ENCODE data around the gene APOB. TPM values are rescaled to one million over a fixed set of nuclear protein-coding genes. Genes with fewer than 3 reads are reported as not detected.

APOB gene
- total and polyA plus RNA-seq, 2 of the 13 experiments (the other 11 are each of a cell fraction or from before 2014, with no cell fraction given) = 1,569 to 2,515 TPM

DNA sequence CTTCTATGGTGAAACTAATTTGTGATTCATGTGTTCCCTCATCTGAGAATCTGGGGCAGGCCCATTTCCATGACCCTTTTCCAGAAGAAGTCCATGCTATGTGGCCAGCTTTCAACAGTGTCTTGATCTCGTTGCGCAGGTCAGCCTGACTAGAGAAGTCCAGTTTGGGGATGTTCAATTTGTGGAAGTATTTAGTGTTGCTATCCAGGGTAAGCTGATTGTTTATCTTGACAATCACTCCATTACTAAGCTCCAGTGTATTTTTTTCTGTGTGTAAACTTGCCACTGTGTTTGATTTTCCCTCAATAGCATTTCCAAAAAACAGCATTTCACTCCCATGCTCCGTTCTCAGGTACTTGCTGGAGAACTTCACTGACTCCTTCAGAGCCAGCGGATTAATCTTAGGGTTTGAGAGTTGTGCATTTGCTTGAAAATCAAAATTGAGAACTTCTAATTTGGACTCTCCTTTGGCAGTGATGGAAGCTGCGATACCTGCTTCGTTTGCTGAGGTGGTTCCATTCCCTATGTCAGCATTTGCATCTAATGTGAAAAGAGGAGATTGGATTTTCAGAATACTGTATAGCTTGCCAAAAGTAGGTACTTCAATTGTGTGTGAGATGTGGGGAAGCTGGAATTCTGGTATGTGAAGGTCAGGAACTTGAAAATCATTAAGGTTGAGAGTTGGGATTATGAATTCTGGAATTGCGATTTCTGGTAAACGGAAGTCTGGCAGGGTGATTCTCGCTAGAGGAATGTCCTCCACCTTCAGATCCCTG is 35.7 kb downstream of the APOB start (continued):
- 0 out of 2 replicates have a peak, but pooled peaks have one; percentile 23 for TF ChIP-seq ZMYM4 (CRISPR knock-in tag; IDR thresholded peaks at IDR 0.05)
- TF ChIP-seq PLRG1 (conservative IDR thresholded peaks at IDR 0.05) = no peak
- TF ChIP-seq NCOR1 (IDR thresholded peaks at IDR 0.05; ENCODE audit: borderline replicate concordance, low read length) = no peak
- TF ChIP-seq, protein P1, sequence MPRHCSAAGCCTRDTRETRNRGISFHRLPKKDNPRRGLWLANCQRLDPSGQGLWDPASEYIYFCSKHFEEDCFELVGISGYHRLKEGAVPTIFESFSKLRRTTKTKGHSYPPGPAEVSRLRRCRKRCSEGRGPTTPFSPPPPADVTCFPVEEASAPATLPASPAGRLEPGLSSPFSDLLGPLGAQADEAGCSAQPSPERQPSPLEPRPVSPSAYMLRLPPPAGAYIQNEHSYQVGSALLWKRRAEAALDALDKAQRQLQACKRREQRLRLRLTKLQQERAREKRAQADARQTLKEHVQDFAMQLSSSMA (CRISPR knock-in tag; IDR thresholded peaks at IDR 0.05) = no peak; the same call in 1 of the 2 replicates
- TF ChIP-seq FOSL1 (CRISPR knock-in tag; IDR thresholded peaks at IDR 0.05; ENCODE audit: borderline replicate concordance) = no peak
- TF ChIP-seq ZNF570 (CRISPR knock-in tag; IDR thresholded peaks at IDR 0.05; ENCODE audit: borderline replicate concordance) = no peak
- TF ChIP-seq, protein P2, sequence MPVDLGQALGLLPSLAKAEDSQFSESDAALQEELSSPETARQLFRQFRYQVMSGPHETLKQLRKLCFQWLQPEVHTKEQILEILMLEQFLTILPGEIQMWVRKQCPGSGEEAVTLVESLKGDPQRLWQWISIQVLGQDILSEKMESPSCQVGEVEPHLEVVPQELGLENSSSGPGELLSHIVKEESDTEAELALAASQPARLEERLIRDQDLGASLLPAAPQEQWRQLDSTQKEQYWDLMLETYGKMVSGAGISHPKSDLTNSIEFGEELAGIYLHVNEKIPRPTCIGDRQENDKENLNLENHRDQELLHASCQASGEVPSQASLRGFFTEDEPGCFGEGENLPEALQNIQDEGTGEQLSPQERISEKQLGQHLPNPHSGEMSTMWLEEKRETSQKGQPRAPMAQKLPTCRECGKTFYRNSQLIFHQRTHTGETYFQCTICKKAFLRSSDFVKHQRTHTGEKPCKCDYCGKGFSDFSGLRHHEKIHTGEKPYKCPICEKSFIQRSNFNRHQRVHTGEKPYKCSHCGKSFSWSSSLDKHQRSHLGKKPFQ (CRISPR knock-in tag; IDR thresholded peaks at IDR 0.05; ENCODE audit: insufficient replicate concordance) = no peak
- TF ChIP-seq ZBTB3 (CRISPR knock-in tag; IDR thresholded peaks at IDR 0.05; ENCODE audit: borderline replicate concordance, low read depth) = peak; percentile 83
- TF ChIP-seq YEATS2 (CRISPR knock-in tag; IDR thresholded peaks at IDR 0.05; ENCODE audit: borderline replicate concordance) = no peak
- TF ChIP-seq, protein P3, sequence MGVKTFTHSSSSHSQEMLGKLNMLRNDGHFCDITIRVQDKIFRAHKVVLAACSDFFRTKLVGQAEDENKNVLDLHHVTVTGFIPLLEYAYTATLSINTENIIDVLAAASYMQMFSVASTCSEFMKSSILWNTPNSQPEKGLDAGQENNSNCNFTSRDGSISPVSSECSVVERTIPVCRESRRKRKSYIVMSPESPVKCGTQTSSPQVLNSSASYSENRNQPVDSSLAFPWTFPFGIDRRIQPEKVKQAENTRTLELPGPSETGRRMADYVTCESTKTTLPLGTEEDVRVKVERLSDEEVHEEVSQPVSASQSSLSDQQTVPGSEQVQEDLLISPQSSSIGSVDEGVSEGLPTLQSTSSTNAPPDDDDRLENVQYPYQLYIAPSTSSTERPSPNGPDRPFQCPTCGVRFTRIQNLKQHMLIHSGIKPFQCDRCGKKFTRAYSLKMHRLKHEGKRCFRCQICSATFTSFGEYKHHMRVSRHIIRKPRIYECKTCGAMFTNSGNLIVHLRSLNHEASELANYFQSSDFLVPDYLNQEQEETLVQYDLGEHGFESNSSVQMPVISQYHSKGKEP (CRISPR knock-in tag; IDR thresholded peaks at IDR 0.05) = no peak
- peak; percentile 29 for TF ChIP-seq HOXA9 (CRISPR knock-in tag; IDR thresholded peaks at IDR 0.05; ENCODE audit: borderline replicate concordance)
- TF ChIP-seq ZNF296 (CRISPR knock-in tag; conservative IDR thresholded peaks at IDR 0.05) = no peak
- peak; percentile 59; the same call in 1 of the 2 replicates for TF ChIP-seq ZNF224 (CRISPR knock-in tag; IDR thresholded peaks at IDR 0.05)
- no peak for TF ChIP-seq PHF8 (CRISPR knock-in tag; IDR thresholded peaks at IDR 0.05)
- TF ChIP-seq GTF3A (CRISPR knock-in tag; conservative IDR thresholded peaks at IDR 0.05) = 0 out of 2 replicates have a peak, but pooled peaks have one; percentile 71
- TF ChIP-seq EEA1 (CRISPR knock-in tag; IDR thresholded peaks at IDR 0.05; ENCODE audit: borderline replicate concordance) = no peak
- TF ChIP-seq, protein P4, sequence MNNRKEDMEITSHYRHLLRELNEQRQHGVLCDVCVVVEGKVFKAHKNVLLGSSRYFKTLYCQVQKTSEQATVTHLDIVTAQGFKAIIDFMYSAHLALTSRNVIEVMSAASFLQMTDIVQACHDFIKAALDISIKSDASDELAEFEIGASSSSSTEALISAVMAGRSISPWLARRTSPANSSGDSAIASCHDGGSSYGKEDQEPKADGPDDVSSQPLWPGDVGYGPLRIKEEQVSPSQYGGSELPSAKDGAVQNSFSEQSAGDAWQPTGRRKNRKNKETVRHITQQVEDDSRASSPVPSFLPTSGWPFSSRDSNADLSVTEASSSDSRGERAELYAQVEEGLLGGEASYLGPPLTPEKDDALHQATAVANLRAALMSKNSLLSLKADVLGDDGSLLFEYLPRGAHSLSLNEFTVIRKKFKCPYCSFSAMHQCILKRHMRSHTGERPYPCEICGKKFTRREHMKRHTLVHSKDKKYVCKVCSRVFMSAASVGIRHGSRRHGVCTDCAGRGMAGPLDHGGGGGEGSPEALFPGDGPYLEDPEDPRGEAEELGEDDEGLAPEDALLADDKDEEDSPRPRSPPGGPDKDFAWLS (CRISPR knock-in tag; IDR thresholded peaks at IDR 0.05; ENCODE audit: borderline replicate concordance) = 0 out of 2 replicates have a peak, but pooled peaks have one; percentile 31
- no peak for TF ChIP-seq ELF3 (CRISPR knock-in tag; IDR thresholded peaks at IDR 0.05)
- TF ChIP-seq ZSCAN25 (CRISPR knock-in tag; IDR thresholded peaks at IDR 0.05) = no peak
- TF ChIP-seq, protein P5, sequence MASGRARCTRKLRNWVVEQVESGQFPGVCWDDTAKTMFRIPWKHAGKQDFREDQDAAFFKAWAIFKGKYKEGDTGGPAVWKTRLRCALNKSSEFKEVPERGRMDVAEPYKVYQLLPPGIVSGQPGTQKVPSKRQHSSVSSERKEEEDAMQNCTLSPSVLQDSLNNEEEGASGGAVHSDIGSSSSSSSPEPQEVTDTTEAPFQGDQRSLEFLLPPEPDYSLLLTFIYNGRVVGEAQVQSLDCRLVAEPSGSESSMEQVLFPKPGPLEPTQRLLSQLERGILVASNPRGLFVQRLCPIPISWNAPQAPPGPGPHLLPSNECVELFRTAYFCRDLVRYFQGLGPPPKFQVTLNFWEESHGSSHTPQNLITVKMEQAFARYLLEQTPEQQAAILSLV (CRISPR knock-in tag; IDR thresholded peaks at IDR 0.05; ENCODE audit: borderline replicate concordance) = no peak
- no peak for TF ChIP-seq ONECUT2 (CRISPR knock-in tag; IDR thresholded peaks at IDR 0.05)

Data from HepG2 (cell line).